Osteocyte (in vitro differentiated cells): ENCODE results near the gene TLE5. TPM values are rescaled to one million over a fixed set of nuclear protein-coding genes. Genes with fewer than 3 reads are reported as not detected.
"Not testable (repeated sequence)": the region's sequence is repeated elsewhere in the genome, so short reads cannot be mapped to it uniquely, and the experiment has no call there.

Experiments
- DNase-seq: peaks from one replicate; pipeline ENCODE4 v3.0.0; 2021; ENCODE audit warnings: mixed read lengths; ENCODE audit not compliant: unreplicated experiment; ENCODE audit errors: extremely low spot score
- H3K27ac Mint-ChIP-seq: one replicate; pipeline ENCODE4 v1.8.0; 2021; ENCODE audit warnings: mild to moderate bottlenecking, mixed read lengths; ENCODE audit not compliant: unreplicated experiment
- H3K27me3 Mint-ChIP-seq: one replicate; pipeline ENCODE4 v1.8.0; 2021; ENCODE audit warnings: mixed read lengths; ENCODE audit not compliant: unreplicated experiment
- H3K36me3 Mint-ChIP-seq: one replicate; pipeline ENCODE4 v1.8.0; 2021; ENCODE audit warnings: mixed read lengths; ENCODE audit not compliant: unreplicated experiment
- H3K4me1 Mint-ChIP-seq: one replicate; pipeline ENCODE4 v1.8.0; 2021; ENCODE audit warnings: mixed read lengths; ENCODE audit not compliant: unreplicated experiment
- H3K4me3 Mint-ChIP-seq: one replicate; pipeline ENCODE4 v1.8.0; 2021; ENCODE audit warnings: mild to moderate bottlenecking, moderate library complexity, mixed read lengths; ENCODE audit not compliant: unreplicated experiment
- H3K9me3 Mint-ChIP-seq: one replicate; pipeline ENCODE4 v1.8.0; 2021; ENCODE audit warnings: mixed read lengths; ENCODE audit not compliant: unreplicated experiment
- CTCF ChIP-seq: fragments of 200-600 bp; sonication (generic); IDR thresholded peaks from 2 replicates; pipeline ENCODE4 v1.5.0; 2021; ENCODE audit warnings: antibody characterized with exemption, mild to moderate bottlenecking, moderate library complexity
- total RNA-seq: library from RNA; stranded (reverse); gene quantifications from 2 replicates; pipeline ENCODE4 v1.2.1, GENCODE V29; 2021

Gene TLE5
- total RNA-seq, 1 donor from 2014 or later = 366 TPM

DNA sequence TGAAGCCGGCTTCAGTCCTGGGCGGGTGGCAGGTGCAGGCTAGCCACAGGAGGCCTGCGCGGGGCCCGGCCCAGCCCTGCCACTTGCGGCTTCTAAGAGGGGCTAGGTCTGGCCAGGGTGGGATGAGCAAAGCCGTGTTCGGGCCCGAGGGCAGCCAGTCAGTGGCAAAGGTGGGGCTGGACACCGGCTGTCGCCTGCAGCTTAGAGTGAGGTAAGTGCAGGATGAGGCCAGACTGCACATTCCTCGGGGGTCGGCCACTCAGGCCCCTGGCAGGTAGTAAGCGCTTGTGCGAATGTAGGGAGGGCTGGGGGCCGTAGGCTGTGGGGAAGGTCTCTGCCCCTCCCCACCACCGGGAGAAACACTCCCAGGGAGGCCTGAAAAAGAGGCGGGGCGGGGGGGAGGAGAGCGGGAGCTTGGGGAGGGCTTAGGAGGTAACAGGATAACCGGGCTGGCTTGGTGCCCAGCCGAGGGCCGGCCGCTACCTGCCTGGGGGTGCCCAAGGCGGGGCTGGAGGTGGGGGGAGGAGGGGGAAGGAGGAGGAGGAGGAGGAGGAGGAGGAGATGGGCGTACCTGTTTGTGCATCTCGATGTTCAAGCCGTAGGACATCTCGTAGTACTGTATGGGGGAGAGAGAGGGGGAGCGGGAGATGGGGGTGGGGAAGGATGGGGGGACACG lies 6.4 kb downstream of the TLE5 start:
- TF ChIP-seq CTCF = no peak
- no peak for DNase-seq
- no peaks in the 10 kb centered on the region for H3K27me3 Mint-ChIP-seq
- no peak overlapping the region for H3K27ac Mint-ChIP-seq
- peaks cover 29% of the 10 kb centered on the region for H3K4me1 Mint-ChIP-seq
- H3K36me3 Mint-ChIP-seq = peaks cover 20% of the 10 kb centered on the region
- no peak overlapping the region for H3K4me3 Mint-ChIP-seq
- no peaks in the 10 kb centered on the region for H3K9me3 Mint-ChIP-seq

- Mint-ChIP-seq H3K4me1 (peaks cover 25% of the 10 kb centered on the region), H3K4me3 (no peak overlapping the region), H3K9me3 (no peaks in the 10 kb centered on the region), H3K36me3 (peaks cover 20% of the 10 kb centered on the region), H3K27ac (no peak overlapping the region), H3K27me3 (no peaks in the 10 kb centered on the region)
- DNase-seq = no peak
- TF ChIP-seq CTCF = no peak
Measured at GRCh38 chr19:3054972-3055740, 7.1 kb downstream of the TLE5 start.

DNA sequence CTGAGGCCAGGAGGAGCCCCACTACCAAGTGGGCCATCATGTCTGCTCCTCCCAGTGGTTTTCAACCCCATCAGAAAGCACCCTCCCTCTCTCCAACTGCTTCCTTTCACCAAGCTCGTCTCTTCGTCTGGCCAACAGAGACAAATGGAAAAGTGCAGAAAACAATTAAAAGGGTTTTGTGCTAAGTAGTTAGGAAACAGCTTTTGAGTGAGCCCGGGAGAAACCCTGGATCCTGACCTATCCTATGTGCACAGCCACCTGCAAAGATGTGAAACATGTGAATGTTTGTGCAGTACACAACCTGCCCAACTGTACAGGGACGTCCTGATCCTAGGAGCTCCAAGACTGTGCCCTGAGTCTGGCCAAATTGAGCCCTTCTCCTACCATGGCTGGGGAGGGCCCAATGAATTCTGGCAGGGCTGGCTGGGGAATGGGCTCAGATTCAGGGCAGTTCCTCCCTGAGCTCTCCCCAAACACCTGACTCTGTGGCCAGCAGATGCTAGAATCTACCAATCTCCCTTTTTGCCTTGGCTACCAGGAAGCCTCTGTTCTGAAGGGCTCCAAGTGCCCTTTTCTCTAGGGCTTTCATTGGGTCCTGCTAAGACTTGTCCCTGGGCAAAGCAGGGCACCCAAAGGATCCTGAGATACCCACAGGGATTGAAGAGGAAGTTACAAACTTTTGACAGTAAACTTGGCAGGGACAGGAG lies 7.9 kb downstream of the TLE5 start:
- H3K4me3 Mint-ChIP-seq = no peak overlapping the region
- no peaks in the 10 kb centered on the region for H3K27me3 Mint-ChIP-seq
- no peak overlapping the region for H3K27ac Mint-ChIP-seq
- H3K4me1 Mint-ChIP-seq = peaks cover 20% of the 10 kb centered on the region
- DNase-seq = no peak
- H3K36me3 Mint-ChIP-seq = peaks cover 16% of the 10 kb centered on the region
- no peak for TF ChIP-seq CTCF
- H3K9me3 Mint-ChIP-seq = no peaks in the 10 kb centered on the region

DNA sequence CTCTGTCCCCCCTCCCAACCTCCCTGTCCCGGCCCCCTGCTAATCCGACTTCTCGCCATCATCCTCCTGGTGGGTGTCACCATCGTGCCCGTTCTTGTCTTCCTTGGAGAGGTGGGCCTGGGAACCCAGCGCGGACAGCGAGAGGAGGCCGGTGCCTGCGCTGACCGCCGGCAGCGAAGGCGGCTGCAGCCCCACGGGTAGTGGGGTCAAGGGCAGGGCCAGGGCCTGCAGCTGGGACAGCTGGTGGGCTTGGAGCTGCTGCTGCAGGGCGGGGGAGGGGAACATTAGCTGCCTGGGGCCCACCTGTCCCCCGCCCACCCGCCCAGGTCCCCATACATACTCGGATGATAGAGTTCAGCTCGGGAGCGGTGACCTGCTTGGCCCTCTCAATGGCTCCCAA lies 8.5 kb downstream of the TLE5 start:
- H3K4me3 Mint-ChIP-seq = no peak overlapping the region
- H3K4me1 Mint-ChIP-seq = peaks cover 22% of the 10 kb centered on the region
- H3K36me3 Mint-ChIP-seq = peaks cover 16% of the 10 kb centered on the region
- TF ChIP-seq CTCF = no peak
- DNase-seq = no peak
- H3K27ac Mint-ChIP-seq = no peak overlapping the region
- no peaks in the 10 kb centered on the region for H3K9me3 Mint-ChIP-seq
- no peaks in the 10 kb centered on the region for H3K27me3 Mint-ChIP-seq

GRCh38 chr19:3053218-3053621 lies 9.1 kb downstream of the TLE5 start:
- no peak overlapping the region for H3K27ac Mint-ChIP-seq
- no peaks in the 10 kb centered on the region for H3K27me3 Mint-ChIP-seq
- no peaks in the 10 kb centered on the region for H3K9me3 Mint-ChIP-seq
- H3K36me3 Mint-ChIP-seq = peaks cover 16% of the 10 kb centered on the region
- no peak for DNase-seq
- peaks cover 19% of the 10 kb centered on the region for H3K4me1 Mint-ChIP-seq
- TF ChIP-seq CTCF = no peak
- no peak overlapping the region for H3K4me3 Mint-ChIP-seq

DNA sequence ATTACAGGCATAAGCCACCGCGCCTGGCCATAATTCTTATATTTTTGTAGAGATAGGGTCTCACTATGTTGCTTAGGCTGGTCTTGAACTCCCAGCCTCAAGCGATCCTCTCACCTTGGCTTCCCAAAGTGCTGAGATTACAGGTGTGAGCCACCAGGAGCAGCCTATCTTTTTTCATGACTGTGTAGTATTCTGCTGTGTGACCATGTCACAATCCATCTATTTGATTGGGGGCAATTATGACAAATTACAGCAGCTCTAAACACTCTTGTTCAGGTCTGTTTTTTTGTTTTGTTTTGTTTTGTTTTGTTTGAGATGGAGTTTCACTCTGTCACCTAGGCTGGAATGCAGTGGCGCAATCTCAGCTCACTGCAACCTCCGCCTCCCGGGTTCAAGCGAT lies 12.3 kb downstream of the TLE5 start:
- H3K4me3 Mint-ChIP-seq, H3K36me3 Mint-ChIP-seq, H3K27me3 Mint-ChIP-seq, H3K27ac Mint-ChIP-seq, H3K9me3 Mint-ChIP-seq, DNase-seq: not testable (repeated sequence)
- H3K4me1 Mint-ChIP-seq = peaks cover 11% of the 10 kb centered on the region
